RWPE1 (cell line): ENCODE measurements around the gene NOP53.

Experiments used
- CTCF ChIA-PET: fragments of 350-600 bp; sonication (Branson Sonifier 250); formaldehyde crosslinking; extraction: SDS; loops from one replicate; lab custom pipeline; 2021; lab: Yijun Ruan, JAX
- POLR2A ChIA-PET: fragments of 400-600 bp; formaldehyde crosslinking; extraction: SDS; loops from one replicate; lab custom pipeline; 2020; ENCODE audit warnings: antibody characterized with exemption; ENCODE audit not compliant: low non-redundant PET; lab: Yijun Ruan, JAX
- DNase-seq: peaks from one replicate; pipeline ENCODE4 v3.0.0; 2012; ENCODE audit warnings: low spot score
- H3K27ac ChIP-seq: fragments of 450-650 bp; 2 replicates; pipeline ENCODE4 v1.5.1; 2017
- TF ChIP-seq, protein P1 (sequence below): fragments of 450-650 bp; conservative IDR thresholded peaks from 2 replicates; pipeline ENCODE4 v1.5.1; 2017; ENCODE audit warnings: low read depth, mild to moderate bottlenecking

Gene NOP53

DNA sequence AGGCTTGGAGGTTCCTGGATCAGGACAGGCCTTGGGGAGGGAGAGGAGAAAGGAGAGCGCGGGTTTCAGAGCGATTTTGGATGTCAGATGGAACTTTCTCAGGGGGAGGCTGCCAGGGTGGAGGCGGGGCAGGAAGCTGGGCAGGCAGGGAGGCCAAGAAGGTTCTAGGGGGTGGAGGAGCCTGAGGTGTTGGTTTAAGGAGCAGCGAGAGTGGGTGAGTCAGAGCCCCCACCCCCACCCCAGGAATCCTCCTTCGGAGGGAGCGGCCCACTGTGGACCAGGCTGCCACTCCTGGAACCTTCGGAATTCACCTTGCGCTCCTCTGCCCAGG, 15.9 kb upstream of the NOP53 start:
- TF ChIP-seq, protein P1, sequence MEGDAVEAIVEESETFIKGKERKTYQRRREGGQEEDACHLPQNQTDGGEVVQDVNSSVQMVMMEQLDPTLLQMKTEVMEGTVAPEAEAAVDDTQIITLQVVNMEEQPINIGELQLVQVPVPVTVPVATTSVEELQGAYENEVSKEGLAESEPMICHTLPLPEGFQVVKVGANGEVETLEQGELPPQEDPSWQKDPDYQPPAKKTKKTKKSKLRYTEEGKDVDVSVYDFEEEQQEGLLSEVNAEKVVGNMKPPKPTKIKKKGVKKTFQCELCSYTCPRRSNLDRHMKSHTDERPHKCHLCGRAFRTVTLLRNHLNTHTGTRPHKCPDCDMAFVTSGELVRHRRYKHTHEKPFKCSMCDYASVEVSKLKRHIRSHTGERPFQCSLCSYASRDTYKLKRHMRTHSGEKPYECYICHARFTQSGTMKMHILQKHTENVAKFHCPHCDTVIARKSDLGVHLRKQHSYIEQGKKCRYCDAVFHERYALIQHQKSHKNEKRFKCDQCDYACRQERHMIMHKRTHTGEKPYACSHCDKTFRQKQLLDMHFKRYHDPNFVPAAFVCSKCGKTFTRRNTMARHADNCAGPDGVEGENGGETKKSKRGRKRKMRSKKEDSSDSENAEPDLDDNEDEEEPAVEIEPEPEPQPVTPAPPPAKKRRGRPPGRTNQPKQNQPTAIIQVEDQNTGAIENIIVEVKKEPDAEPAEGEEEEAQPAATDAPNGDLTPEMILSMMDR, result no peak
- DNase-seq, result peak; percentile 93
- ChIA-PET CTCF (no interaction called here), POLR2A (interaction anchor here (0.5 kb wide), 1 partner anchor 107 kb away, joined by 3 read pairs; no protein-coding TSS in a partner anchor)
- H3K27ac ChIP-seq, result peak overlapping the region; percentile 99

DNA sequence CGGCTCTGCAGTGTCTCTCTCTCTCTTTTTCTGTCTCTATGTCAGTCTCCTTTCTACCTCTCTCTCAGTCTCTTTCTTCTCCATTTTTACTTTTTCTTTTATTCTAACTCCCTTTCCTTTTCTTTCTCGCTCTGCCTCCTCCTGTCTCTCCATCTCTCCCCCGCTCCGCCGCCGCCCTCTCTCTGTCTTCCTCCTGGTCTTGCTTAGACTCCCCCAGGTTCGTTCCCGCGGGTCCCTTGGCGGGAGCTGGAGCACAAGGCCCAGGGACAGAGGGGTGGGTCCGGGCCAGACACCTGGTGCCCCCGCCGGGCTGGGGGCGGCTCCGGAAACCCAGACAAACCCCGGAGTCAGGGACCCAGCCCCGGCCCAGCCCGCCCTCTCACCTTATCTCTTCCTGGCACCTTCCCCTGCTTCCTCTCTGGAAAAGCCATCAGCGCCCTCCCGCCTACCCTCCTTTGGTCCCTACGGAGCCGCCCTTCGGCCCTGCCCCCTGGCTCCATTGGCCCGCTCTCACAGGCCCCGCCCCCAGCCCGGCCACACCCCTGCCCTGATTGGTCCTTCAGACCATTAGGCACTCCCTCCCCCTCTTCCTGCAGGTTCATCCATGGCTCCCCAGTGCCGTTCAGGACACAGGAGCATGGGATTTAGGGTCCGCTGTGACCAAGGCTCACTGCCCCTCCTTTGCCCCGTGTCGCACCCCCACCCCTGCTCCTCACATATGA, 15.4 kb upstream of the NOP53 start:
- H3K27ac ChIP-seq, result peak overlapping the region; percentile 99
- CTCF ChIA-PET, result no interaction called here
- POLR2A ChIA-PET, result interaction anchor here (0.5 kb wide), 1 partner anchor 107 kb away, joined by 3 read pairs; no protein-coding TSS in a partner anchor
- TF ChIP-seq, protein P1, result no peak
- peak; percentile 75 for DNase-seq

DNA sequence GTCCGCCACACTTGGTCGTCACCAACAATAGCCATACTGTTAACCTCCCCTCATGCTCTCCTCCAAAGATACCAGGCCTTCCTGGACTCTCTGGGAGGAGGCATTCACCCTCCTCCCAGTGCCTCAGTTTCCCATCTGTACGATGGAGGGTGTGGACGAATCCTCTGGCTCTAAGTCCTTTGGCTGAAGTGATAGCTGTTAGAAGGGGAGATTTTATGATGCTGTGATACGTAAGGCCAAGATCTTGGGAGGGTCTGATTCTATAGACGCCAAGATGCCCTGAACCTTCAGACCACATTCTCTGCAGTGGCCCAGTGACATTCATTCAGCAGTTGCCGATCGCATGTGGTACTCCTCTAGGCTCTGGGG, 14.8 kb upstream of the NOP53 start:
- ChIA-PET POLR2A (no interaction called here), CTCF (no interaction called here)
- TF ChIP-seq, protein P1, result no peak
- H3K27ac ChIP-seq, result peak overlapping the region; percentile 99
- DNase-seq, result no peak

DNA sequence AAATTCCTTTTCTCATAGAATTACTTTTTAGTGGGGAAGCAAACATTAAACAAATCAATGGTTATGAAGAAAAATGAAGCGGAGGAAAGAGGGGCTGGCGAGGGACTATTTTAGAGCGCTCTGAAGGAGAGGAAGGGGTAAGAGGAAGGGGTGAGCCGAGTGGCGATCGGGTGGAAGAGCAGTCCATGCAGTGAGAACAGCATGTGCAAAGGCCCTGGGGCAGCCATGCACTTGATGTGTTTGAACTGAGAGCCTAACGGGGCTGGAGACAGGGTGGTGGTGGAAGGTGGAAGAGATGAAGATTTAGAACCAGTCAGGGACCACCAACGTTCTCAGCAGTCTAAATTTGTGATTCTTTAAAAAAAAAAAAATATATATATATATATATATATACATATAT, 14.4 kb upstream of the NOP53 start:
- peak overlapping the region; percentile 99 for H3K27ac ChIP-seq
- DNase-seq, result no peak
- TF ChIP-seq, protein P1, result no peak
- CTCF ChIA-PET, result no interaction called here
- POLR2A ChIA-PET, result interaction anchor here (1.0 kb wide), 1 partner anchor 9 kb away, joined by 4 read pairs; no protein-coding TSS in a partner anchor

DNA sequence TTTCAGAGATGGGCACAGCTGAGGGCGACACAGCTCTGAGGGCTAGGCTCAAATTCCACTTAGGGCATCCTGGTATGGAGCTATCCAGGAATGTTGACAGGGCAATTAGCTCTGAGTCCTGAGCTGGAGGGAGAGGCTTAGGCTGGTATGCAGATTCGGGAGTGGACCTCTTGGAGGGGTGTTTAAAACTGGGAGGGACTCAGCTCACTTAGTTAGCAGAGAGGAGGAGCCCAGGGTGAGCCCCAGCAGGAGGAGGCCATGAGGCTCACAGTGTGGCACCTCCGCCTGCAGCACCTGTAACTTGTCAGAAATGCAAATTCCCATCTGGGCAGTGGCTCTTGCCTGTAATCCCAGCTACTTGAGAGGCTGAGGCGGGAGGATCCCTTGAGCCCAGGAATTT, 10.2 kb upstream of the NOP53 start:
- CTCF ChIA-PET, result interaction anchor here (1.7 to 2.9 kb wide), 2 partner anchors 22 to 28 kb away, joined by 3 to 15 read pairs; partner anchors contain the start of gene EHD2
- POLR2A ChIA-PET, result interaction anchor here (0.6 kb wide), 1 partner anchor 11 kb away, joined by 3 read pairs; no protein-coding TSS in a partner anchor
- TF ChIP-seq, protein P1, result no peak

DNA sequence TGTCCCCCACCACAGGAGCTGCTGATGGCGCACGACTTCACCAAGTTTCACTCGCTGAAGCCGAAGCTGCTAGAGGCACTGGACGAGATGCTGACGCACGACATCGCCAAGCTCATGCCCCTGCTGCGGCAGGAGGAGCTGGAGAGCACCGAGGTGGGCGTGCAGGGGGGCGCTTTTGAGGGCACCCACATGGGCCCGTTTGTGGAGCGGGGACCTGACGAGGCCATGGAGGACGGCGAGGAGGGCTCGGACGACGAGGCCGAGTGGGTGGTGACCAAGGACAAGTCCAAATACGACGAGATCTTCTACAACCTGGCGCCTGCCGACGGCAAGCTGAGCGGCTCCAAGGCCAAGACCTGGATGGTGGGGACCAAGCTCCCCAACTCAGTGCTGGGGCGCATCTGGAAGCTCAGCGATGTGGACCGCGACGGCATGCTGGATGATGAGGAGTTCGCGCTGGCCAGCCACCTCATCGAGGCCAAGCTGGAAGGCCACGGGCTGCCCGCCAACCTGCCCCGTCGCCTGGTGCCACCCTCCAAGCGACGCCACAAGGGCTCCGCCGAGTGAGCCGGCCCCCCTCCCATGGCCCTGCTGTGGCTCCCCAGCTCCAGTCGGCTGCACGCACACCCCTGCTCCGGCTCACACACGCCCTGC, 4.4 kb upstream of the NOP53 start:
- H3K27ac ChIP-seq, result peak overlapping the region; percentile 99
- TF ChIP-seq, protein P1, result no peak
- ChIA-PET CTCF (interaction anchor here (0.6 to 4.1 kb wide), 6 partner anchors 25 to 531 kb away, joined by 3 to 25 read pairs (median 4); partner anchors contain the start of gene EHD2), POLR2A (interaction anchor here (0.7 kb wide), 1 partner anchor 22 kb away, joined by 3 read pairs; no protein-coding TSS in a partner anchor)
- no peak for DNase-seq

More for the DNA sequence above, 10.2 kb upstream of the NOP53 start:
- peak overlapping the region; percentile 99 for H3K27ac ChIP-seq
- DNase-seq, result no peak
